Ovary (tissue), 3 donors: ENCODE measurements around the gene HIVEP3.

Experiments used
- POLR2A ChIP-seq: fragments of 450-650 bp; IDR thresholded peaks from one replicate; pipeline ENCODE4 v1.6.1; 2017; ENCODE audit warnings: antibody characterized with exemption, mild to moderate bottlenecking, moderate library complexity
- TF ChIP-seq, protein P1 (sequence below), 3 donors: fragments of 450-650 bp in 2 of 3; fragments of 200-600 bp in 1 of 3; IDR thresholded peaks; one replicate each; pipeline versions ENCODE4 v1.5.1 to v1.8.0; 2016 to 2022; ENCODE audit warnings: antibody characterized with exemption in 3 of 3, mild to moderate bottlenecking in 1 of 3
- donor health status: DM: no; HTN: no; CAD: no.

DNA sequence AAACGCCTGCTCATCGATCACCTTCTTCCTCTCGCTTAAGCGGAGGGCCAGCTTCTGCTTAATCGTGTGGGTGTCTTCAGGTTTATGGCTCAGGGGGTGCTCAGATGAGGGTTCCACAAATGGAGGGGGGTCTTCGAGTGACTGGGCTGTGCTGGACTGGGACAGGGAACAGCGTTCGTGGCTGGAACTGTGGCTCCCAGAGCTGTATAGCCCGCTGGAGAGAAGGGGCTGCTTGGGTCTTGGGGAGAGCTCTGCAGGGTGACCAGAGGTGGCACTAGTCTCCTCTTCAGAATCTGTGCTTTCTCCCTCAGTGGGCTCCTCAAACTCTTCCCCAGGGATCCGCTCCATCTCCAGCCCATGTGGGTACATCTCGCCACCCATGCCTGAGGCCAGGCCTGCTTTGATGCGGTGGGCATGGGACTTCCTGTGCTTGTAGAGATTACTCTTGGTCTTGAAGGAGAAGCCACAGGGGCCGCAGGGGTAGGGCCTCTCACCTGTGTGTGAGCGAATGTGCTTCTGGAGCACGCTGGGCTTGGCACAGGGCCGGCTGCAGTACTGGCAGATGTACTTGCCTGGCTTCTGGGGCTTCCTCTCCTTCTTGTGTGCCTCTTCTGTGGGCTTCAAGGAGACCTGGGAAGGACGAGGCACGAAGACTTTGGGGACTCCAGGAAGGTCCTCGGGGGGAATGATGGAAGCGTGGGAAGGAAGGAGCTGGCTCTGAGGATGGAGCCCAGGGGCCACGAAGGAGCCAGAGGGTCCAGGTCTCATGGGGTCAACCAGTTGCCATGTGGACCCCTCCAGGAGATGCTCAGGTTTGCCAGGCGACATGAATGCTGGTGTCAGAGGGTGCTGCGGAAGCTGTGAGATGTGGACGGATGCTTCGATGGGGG, 334.8 kb downstream of the HIVEP3 start:
- TF ChIP-seq, protein P1, sequence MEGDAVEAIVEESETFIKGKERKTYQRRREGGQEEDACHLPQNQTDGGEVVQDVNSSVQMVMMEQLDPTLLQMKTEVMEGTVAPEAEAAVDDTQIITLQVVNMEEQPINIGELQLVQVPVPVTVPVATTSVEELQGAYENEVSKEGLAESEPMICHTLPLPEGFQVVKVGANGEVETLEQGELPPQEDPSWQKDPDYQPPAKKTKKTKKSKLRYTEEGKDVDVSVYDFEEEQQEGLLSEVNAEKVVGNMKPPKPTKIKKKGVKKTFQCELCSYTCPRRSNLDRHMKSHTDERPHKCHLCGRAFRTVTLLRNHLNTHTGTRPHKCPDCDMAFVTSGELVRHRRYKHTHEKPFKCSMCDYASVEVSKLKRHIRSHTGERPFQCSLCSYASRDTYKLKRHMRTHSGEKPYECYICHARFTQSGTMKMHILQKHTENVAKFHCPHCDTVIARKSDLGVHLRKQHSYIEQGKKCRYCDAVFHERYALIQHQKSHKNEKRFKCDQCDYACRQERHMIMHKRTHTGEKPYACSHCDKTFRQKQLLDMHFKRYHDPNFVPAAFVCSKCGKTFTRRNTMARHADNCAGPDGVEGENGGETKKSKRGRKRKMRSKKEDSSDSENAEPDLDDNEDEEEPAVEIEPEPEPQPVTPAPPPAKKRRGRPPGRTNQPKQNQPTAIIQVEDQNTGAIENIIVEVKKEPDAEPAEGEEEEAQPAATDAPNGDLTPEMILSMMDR (IDR thresholded peaks at IDR 0.05): no peak
- TF ChIP-seq POLR2A: no peak
